ENCODE results near the gene BCL2. TPM values are rescaled to one million over a fixed set of nuclear protein-coding genes. Genes with fewer than 3 reads are reported as not detected.

BCL2 gene
- total and polyA plus RNA-seq, 9 of the 15 experiments (the other 6 are each of a cell fraction or from before 2014, with no cell fraction given) = 0.10 to 1.1 (median 0.65) TPM

DNA sequence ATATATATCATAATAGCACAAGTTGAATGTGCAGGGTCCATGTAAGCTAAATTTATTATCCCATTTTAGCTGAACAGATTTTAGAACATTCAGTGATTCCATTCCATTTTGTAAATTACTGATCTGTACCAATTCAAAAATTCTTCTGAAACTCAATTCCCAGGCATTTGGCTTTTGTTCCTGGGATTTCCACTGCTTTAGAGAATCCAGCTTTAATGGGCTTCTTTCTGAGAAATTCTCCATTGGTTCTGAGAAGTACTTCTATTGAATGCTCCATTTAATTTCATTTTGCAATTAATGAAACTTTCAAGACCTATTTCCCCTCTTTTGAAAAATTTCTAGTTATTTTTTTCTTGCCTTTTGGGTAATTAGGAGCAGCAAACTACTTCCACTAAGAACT, 36.8 kb downstream of the BCL2 start (continued):
- TF ChIP-seq, protein P1, sequence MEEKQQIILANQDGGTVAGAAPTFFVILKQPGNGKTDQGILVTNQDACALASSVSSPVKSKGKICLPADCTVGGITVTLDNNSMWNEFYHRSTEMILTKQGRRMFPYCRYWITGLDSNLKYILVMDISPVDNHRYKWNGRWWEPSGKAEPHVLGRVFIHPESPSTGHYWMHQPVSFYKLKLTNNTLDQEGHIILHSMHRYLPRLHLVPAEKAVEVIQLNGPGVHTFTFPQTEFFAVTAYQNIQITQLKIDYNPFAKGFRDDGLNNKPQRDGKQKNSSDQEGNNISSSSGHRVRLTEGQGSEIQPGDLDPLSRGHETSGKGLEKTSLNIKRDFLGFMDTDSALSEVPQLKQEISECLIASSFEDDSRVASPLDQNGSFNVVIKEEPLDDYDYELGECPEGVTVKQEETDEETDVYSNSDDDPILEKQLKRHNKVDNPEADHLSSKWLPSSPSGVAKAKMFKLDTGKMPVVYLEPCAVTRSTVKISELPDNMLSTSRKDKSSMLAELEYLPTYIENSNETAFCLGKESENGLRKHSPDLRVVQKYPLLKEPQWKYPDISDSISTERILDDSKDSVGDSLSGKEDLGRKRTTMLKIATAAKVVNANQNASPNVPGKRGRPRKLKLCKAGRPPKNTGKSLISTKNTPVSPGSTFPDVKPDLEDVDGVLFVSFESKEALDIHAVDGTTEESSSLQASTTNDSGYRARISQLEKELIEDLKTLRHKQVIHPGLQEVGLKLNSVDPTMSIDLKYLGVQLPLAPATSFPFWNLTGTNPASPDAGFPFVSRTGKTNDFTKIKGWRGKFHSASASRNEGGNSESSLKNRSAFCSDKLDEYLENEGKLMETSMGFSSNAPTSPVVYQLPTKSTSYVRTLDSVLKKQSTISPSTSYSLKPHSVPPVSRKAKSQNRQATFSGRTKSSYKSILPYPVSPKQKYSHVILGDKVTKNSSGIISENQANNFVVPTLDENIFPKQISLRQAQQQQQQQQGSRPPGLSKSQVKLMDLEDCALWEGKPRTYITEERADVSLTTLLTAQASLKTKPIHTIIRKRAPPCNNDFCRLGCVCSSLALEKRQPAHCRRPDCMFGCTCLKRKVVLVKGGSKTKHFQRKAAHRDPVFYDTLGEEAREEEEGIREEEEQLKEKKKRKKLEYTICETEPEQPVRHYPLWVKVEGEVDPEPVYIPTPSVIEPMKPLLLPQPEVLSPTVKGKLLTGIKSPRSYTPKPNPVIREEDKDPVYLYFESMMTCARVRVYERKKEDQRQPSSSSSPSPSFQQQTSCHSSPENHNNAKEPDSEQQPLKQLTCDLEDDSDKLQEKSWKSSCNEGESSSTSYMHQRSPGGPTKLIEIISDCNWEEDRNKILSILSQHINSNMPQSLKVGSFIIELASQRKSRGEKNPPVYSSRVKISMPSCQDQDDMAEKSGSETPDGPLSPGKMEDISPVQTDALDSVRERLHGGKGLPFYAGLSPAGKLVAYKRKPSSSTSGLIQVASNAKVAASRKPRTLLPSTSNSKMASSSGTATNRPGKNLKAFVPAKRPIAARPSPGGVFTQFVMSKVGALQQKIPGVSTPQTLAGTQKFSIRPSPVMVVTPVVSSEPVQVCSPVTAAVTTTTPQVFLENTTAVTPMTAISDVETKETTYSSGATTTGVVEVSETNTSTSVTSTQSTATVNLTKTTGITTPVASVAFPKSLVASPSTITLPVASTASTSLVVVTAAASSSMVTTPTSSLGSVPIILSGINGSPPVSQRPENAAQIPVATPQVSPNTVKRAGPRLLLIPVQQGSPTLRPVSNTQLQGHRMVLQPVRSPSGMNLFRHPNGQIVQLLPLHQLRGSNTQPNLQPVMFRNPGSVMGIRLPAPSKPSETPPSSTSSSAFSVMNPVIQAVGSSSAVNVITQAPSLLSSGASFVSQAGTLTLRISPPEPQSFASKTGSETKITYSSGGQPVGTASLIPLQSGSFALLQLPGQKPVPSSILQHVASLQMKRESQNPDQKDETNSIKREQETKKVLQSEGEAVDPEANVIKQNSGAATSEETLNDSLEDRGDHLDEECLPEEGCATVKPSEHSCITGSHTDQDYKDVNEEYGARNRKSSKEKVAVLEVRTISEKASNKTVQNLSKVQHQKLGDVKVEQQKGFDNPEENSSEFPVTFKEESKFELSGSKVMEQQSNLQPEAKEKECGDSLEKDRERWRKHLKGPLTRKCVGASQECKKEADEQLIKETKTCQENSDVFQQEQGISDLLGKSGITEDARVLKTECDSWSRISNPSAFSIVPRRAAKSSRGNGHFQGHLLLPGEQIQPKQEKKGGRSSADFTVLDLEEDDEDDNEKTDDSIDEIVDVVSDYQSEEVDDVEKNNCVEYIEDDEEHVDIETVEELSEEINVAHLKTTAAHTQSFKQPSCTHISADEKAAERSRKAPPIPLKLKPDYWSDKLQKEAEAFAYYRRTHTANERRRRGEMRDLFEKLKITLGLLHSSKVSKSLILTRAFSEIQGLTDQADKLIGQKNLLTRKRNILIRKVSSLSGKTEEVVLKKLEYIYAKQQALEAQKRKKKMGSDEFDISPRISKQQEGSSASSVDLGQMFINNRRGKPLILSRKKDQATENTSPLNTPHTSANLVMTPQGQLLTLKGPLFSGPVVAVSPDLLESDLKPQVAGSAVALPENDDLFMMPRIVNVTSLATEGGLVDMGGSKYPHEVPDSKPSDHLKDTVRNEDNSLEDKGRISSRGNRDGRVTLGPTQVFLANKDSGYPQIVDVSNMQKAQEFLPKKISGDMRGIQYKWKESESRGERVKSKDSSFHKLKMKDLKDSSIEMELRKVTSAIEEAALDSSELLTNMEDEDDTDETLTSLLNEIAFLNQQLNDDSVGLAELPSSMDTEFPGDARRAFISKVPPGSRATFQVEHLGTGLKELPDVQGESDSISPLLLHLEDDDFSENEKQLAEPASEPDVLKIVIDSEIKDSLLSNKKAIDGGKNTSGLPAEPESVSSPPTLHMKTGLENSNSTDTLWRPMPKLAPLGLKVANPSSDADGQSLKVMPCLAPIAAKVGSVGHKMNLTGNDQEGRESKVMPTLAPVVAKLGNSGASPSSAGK (IDR thresholded peaks at IDR 0.05) = no peak
- TF ChIP-seq HNRNPK (IDR thresholded peaks at IDR 0.05; ENCODE audit: low read depth, low read length, poor library complexity, severe bottlenecking) (no peak), ZNF79 (CRISPR knock-in tag; IDR thresholded peaks at IDR 0.05; ENCODE audit: low read depth) (no peak), ATF7 (IDR thresholded peaks at IDR 0.05) (no peak), BHLHE40 (IDR thresholded peaks at IDR 0.05; ENCODE audit: low read length) (no peak)
- TF ChIP-seq, protein P2, sequence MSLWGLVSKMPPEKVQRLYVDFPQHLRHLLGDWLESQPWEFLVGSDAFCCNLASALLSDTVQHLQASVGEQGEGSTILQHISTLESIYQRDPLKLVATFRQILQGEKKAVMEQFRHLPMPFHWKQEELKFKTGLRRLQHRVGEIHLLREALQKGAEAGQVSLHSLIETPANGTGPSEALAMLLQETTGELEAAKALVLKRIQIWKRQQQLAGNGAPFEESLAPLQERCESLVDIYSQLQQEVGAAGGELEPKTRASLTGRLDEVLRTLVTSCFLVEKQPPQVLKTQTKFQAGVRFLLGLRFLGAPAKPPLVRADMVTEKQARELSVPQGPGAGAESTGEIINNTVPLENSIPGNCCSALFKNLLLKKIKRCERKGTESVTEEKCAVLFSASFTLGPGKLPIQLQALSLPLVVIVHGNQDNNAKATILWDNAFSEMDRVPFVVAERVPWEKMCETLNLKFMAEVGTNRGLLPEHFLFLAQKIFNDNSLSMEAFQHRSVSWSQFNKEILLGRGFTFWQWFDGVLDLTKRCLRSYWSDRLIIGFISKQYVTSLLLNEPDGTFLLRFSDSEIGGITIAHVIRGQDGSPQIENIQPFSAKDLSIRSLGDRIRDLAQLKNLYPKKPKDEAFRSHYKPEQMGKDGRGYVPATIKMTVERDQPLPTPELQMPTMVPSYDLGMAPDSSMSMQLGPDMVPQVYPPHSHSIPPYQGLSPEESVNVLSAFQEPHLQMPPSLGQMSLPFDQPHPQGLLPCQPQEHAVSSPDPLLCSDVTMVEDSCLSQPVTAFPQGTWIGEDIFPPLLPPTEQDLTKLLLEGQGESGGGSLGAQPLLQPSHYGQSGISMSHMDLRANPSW (CRISPR knock-in tag; IDR thresholded peaks at IDR 0.05) = no peak
- TF ChIP-seq, protein P3, sequence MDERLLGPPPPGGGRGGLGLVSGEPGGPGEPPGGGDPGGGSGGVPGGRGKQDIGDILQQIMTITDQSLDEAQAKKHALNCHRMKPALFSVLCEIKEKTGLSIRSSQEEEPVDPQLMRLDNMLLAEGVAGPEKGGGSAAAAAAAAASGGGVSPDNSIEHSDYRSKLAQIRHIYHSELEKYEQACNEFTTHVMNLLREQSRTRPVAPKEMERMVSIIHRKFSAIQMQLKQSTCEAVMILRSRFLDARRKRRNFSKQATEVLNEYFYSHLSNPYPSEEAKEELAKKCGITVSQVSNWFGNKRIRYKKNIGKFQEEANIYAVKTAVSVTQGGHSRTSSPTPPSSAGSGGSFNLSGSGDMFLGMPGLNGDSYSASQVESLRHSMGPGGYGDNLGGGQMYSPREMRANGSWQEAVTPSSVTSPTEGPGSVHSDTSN (CRISPR knock-in tag; IDR thresholded peaks at IDR 0.05; ENCODE audit: low read depth) = no peak
- TF ChIP-seq, protein P3 (tag; conservative IDR thresholded peaks at IDR 0.05; ENCODE audit: low read depth) = no peak
- TF ChIP-seq, protein P4, sequence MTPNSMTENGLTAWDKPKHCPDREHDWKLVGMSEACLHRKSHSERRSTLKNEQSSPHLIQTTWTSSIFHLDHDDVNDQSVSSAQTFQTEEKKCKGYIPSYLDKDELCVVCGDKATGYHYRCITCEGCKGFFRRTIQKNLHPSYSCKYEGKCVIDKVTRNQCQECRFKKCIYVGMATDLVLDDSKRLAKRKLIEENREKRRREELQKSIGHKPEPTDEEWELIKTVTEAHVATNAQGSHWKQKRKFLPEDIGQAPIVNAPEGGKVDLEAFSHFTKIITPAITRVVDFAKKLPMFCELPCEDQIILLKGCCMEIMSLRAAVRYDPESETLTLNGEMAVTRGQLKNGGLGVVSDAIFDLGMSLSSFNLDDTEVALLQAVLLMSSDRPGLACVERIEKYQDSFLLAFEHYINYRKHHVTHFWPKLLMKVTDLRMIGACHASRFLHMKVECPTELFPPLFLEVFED (CRISPR knock-in tag; conservative IDR thresholded peaks at IDR 0.05) = no peak

Measured in K562 (cell line).